ENCODE measurements around the gene PFDN2.

The PFDN2 gene

GRCh38 chr1:161052899-161053298, 64.9 kb downstream of the PFDN2 start:
- TF ChIP-seq GATA1 (IDR thresholded peaks at IDR 0.05; ENCODE audit: low read depth, low read length) (no peak), POLR2A (IDR thresholded peaks at IDR 0.05; ENCODE audit: low read length) (no peak)
- no peak for DNase-seq

DNA sequence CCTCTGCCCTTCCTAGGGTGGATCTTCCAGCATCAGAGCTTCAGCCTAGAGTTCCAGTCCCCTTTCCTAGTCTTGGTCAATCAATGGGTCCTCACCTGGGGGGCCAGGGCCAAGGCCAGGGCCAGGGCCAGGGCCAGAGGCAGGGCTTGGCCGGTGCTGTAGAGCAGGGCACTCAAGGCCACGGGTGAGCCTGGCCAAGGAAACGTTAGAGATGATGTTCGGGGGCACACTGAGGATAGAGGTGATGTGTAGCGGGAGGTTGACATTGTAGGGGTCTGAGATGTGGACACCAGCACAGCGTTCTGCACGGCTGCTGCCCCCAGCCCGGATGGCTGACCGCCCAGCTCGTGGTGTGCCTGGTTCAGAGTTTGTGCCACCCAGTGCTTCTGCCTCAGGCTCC, 66.6 kb downstream of the PFDN2 start:
- DNase-seq = no peak
- TF ChIP-seq GATA1 (IDR thresholded peaks at IDR 0.05; ENCODE audit: low read depth, low read length) = no peak
- TF ChIP-seq POLR2A (IDR thresholded peaks at IDR 0.05; ENCODE audit: low read length) = no peak
